RWPE1 (cell line): ENCODE measurements around the gene PDE1C.

Experiments used
- CTCF ChIA-PET: fragments of 350-600 bp; sonication (Branson Sonifier 250); formaldehyde crosslinking; extraction: SDS; loops from one replicate; lab custom pipeline; 2021; lab: Yijun Ruan, JAX
- POLR2A ChIA-PET: fragments of 400-600 bp; formaldehyde crosslinking; extraction: SDS; loops from one replicate; lab custom pipeline; 2020; ENCODE audit warnings: antibody characterized with exemption; ENCODE audit not compliant: low non-redundant PET; lab: Yijun Ruan, JAX
- DNase-seq: peaks from one replicate; pipeline ENCODE4 v3.0.0; 2012; ENCODE audit warnings: low spot score
- H3K27ac ChIP-seq: fragments of 450-650 bp; 2 replicates; pipeline ENCODE4 v1.5.1; 2017
- TF ChIP-seq, protein P1 (sequence below): fragments of 450-650 bp; conservative IDR thresholded peaks from 2 replicates; pipeline ENCODE4 v1.5.1; 2017; ENCODE audit warnings: low read depth, mild to moderate bottlenecking

The PDE1C gene

DNA sequence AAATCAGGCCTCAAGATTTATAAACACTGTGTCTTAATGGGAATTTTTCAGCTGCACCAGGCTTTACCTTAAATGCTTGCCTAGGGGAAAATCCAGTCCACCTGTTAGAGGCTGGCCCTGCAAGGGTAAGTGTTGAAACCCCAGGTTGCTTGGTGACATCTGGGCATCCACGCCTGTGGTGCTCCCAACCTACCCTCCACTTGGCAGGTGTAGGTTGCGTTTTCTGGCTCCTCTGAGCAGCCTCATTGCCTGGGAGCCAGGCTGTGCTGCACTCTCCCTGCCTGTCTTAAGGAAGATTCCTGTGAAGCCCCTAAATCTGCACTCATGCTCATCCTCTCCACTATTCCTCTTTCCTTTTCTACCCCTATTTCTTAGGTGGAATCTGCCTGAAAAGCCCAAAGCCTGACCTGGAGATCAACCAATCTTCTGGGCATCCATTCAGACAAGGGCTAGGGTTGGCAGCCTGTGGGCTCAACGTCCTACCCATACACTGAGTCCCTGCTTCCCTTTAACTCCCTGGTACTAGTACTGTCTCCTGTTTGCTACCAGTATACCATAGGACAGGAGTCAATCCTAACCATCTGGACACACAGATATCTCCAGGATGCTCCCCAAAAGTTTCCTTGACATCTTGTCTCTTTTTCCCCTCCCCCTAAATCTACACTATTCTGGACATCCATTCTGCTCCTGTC is 150.4 kb downstream of the PDE1C start:
- CTCF ChIA-PET: no interaction called here
- H3K27ac ChIP-seq: no peak overlapping the region
- TF ChIP-seq, protein P1, sequence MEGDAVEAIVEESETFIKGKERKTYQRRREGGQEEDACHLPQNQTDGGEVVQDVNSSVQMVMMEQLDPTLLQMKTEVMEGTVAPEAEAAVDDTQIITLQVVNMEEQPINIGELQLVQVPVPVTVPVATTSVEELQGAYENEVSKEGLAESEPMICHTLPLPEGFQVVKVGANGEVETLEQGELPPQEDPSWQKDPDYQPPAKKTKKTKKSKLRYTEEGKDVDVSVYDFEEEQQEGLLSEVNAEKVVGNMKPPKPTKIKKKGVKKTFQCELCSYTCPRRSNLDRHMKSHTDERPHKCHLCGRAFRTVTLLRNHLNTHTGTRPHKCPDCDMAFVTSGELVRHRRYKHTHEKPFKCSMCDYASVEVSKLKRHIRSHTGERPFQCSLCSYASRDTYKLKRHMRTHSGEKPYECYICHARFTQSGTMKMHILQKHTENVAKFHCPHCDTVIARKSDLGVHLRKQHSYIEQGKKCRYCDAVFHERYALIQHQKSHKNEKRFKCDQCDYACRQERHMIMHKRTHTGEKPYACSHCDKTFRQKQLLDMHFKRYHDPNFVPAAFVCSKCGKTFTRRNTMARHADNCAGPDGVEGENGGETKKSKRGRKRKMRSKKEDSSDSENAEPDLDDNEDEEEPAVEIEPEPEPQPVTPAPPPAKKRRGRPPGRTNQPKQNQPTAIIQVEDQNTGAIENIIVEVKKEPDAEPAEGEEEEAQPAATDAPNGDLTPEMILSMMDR: no peak
- POLR2A ChIA-PET: no interaction called here
- DNase-seq: no peak

DNA sequence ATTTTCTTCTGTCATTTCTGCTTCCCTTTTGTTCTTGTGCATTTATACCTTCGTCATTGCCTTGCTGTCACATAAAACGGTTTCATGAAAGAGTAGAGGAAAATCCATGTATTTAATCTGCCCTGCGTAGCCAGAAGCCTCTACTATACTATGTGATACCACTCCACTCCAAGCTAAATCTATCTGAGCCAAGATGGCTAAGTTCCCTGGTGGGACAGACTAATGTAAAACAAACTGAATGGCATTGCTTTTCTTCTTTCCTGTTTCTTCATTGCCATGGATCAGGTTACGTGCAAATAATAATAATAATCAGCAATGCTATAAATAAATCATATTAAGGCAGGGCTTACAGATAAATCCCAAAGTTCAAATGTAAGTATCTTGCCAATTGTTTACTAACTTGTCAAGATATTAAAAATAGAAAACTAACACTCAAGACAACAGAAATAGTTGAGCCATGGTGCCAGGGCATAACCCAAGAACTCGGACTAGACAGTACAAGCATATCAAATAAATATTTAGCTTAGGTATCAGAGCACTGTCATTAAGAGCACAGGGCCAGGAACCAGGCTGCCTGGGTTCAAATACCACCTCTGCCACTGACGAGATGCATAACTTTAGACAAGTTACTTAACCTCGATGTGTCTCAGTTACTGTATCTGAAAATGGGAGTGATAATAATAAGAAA is 151.4 kb downstream of the PDE1C start:
- TF ChIP-seq, protein P1: no peak
- POLR2A ChIA-PET: no interaction called here
- CTCF ChIA-PET: no interaction called here
- DNase-seq: no peak
- no peak overlapping the region for H3K27ac ChIP-seq

DNA sequence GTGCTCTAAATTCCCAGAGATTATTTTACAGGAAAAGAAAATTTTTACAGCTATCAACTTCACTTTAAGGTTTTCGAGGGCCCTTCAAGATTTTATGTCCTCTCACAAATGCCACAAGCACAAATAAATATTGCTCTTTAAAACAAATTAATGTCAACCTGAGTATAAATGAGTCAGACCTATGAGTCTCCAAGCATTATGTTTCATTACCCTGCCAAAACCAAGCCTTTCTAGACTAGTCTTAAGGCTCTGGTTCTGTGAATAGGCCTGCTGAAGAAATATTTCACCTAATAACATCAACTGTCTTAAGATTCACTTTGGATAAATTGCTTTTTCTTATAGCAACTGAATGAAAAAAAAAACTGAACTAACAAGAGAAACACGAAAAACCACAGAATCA is 153.0 kb downstream of the PDE1C start:
- no peak overlapping the region for H3K27ac ChIP-seq
- CTCF ChIA-PET: no interaction called here
- no peak for DNase-seq
- TF ChIP-seq, protein P1: no peak
- POLR2A ChIA-PET: no interaction called here

DNA sequence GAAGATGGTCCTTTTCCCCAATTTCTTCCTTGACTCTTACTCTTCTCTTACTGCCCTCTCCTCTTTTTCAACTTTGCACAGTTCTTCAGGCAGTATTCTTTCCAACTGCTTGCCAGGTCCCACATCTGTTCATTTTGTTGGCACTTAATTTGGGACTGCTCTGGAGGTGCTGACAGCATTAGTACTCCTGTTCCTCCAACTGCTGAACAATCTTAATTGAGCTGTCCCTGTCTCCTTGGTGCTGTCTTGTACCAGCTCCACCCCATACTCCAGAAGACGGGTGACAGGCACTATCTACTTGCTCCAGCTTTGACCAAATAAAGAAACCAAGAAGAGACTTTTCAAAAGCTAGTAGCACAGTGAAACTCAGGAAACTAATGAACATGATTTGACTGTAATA is 160.0 kb downstream of the PDE1C start:
- no peak overlapping the region for H3K27ac ChIP-seq
- DNase-seq: no peak
- TF ChIP-seq, protein P1: no peak
- ChIA-PET CTCF (no interaction called here), POLR2A (no interaction called here)

DNA sequence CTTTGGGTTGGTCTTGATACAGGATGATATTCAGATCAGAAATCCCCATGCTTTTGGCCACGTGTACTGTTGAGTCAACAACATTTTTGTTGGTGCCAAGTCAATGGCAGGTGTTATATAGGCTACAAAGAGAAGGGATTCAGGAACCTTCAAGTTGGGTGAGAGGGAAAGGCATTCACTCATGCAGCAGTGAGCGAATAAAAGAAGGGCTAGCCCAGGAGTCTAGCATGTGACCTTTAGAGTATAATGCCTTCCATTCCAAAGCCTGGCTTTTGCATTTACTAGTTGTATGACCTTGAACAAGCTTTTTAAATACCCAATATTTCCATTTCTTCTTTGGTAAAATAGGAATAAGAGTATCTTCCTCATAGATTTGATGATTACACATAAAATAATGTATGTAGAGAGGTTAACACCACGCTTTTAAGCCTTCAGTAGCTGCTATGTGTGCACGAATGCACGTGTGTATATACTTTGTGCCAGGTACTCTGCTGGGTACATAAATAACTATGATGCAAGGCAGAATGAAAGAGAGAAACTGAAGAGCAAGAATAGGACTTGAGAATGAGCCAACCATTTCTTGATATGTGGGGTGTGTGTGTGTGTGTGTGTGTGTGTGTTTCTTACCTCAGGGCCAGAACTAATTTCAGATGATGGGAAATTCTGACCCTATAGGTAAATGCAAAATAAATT is 163.6 kb downstream of the PDE1C start:
- H3K27ac ChIP-seq: no peak overlapping the region
- POLR2A ChIA-PET: no interaction called here
- DNase-seq: no peak
- CTCF ChIA-PET: no interaction called here
- TF ChIP-seq, protein P1: no peak

DNA sequence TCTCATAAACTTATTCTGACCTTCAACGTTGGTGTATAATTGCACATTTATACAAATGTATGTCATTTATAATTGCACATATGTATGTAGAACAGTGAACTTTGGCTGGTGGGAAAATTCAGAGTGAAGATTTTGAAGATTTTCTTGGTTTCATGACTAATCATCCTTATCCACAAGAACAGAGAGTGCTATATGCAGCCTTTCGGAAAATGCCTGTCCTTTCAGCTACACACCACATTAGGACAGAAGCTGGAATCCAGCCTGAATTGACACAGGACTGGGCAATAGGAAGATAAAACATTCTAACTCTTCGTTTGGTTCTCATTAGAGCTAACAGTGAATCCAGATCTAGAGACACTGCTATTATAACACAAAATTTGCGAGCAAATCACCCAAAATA is 166.2 kb downstream of the PDE1C start:
- TF ChIP-seq, protein P1: no peak
- no peak overlapping the region for H3K27ac ChIP-seq
- DNase-seq: no peak
- ChIA-PET CTCF (no interaction called here), POLR2A (no interaction called here)
